H1 (cell line): ENCODE results near the gene GRIK4. TPM values are rescaled to one million over a fixed set of nuclear protein-coding genes. Genes with fewer than 3 reads are reported as not detected.

Experiments used
- CTCF ChIA-PET: fragments of 300-600 bp; sonication (Branson Sonifier 250); formaldehyde crosslinking; loops from one replicate; lab custom pipeline; 2021; ENCODE audit not compliant: partially characterized antibody; lab: Charles Lee
- POLR2A ChIA-PET: fragments of 300-600 bp; sonication (Branson Sonifier 250); formaldehyde crosslinking; loops from one replicate; lab custom pipeline; 2021; ENCODE audit warnings: inconsistent platforms; ENCODE audit not compliant: partially characterized antibody; lab: Charles Lee
- DNase-seq, 2 experiments: peaks; one replicate each; pipeline versions ENCODE4 v3.0.0 to v3.0.0-alpha.2; 2010 to 2022; ENCODE audit warnings: low spot score in 2 of 2, low read depth in 1 of 2, mixed read lengths in 1 of 2
- FAIRE-seq: peaks from 2 replicates; lab custom pipeline; 2011; peaks lifted over from hg19 to GRCh38; lab: Jason Lieb, UNC
- H2AFZ ChIP-seq: 2 replicates; pipeline ENCODE4 v1.8.1; 2012; ENCODE audit warnings: low read length, inconsistent platforms
- H2AK5ac ChIP-seq: 2 replicates; pipeline ENCODE4 v1.6.1; 2013; ENCODE audit warnings: low read depth, low read length
- H2BK120ac ChIP-seq: replicated peaks from 2 replicates; pipeline ENCODE3; 2013; ENCODE audit warnings: low read depth, low read length, inconsistent platforms
- H2BK12ac ChIP-seq: 2 replicates; pipeline ENCODE4 v1.6.1; 2013; ENCODE audit warnings: low read depth, low read length
- H2BK15ac ChIP-seq: 2 replicates; pipeline ENCODE4 v1.6.1; 2013; ENCODE audit warnings: low read length
- H2BK20ac ChIP-seq: 2 replicates; pipeline ENCODE4 v1.6.1; 2013; ENCODE audit warnings: low read length
- H2BK5ac ChIP-seq: 2 replicates; pipeline ENCODE4 v1.6.1; 2013; ENCODE audit warnings: low read depth, low read length
- H3K14ac ChIP-seq: 2 replicates; pipeline ENCODE4 v1.6.1; 2013; ENCODE audit warnings: inconsistent platforms; ENCODE audit not compliant: insufficient read length
- H3K18ac ChIP-seq: 2 replicates; pipeline ENCODE4 v1.6.1; 2013; ENCODE audit warnings: low read length; ENCODE audit errors: extremely low read depth
- H3K23ac ChIP-seq: 2 replicates; pipeline ENCODE4 v1.6.1; 2013; ENCODE audit warnings: inconsistent platforms; ENCODE audit not compliant: insufficient read length
- H3K23me2 ChIP-seq: 2 replicates; pipeline ENCODE4 v1.6.1; 2013; ENCODE audit warnings: low read depth, low read length
- H3K27ac ChIP-seq: 2 replicates; pipeline ENCODE4 v1.6.1; 2011; ENCODE audit warnings: low read depth, low read length, inconsistent platforms
- H3K27me3 ChIP-seq, 4 experiments: replicated peaks in 1 of 4; 1 replicate in 1 of 4; 2 replicates in 3 of 4; pipeline versions ENCODE4 v1.6.1 to v1.8.1; 2011 to 2013; ENCODE audit warnings: low read length in 3 of 4, mild to moderate bottlenecking in 3 of 4, inconsistent platforms in 2 of 4, mixed read lengths in 2 of 4, moderate library complexity in 1 of 4; ENCODE audit not compliant: control insufficient read depth in 3 of 4, insufficient read depth in 3 of 4; ENCODE audit errors: extremely low read depth in 1 of 4
- H3K36me3 ChIP-seq, 4 experiments: 2 replicates each; pipeline versions ENCODE4 v1.6.1 to v1.8.1; 2011 to 2013; ENCODE audit warnings: mild to moderate bottlenecking in 4 of 4, low read length in 3 of 4, moderate library complexity in 2 of 4, control low read depth in 1 of 4, inconsistent platforms in 1 of 4; ENCODE audit not compliant: insufficient read depth in 4 of 4, control insufficient read depth in 2 of 4
- H3K4ac ChIP-seq: replicated peaks from 2 replicates; pipeline ENCODE3; 2013; ENCODE audit warnings: low read length, low read depth, mixed read lengths, inconsistent platforms; ENCODE audit not compliant: insufficient read length
- H3K4me1 ChIP-seq, 4 experiments: replicated peaks in 1 of 4; 1 replicate in 1 of 4; 2 replicates in 3 of 4; pipeline versions ENCODE4 v1.6.1 to v1.8.1; 2011 to 2013; ENCODE audit warnings: low read length in 3 of 4, inconsistent platforms in 2 of 4, mixed read lengths in 1 of 4; ENCODE audit not compliant: insufficient read depth in 4 of 4, control insufficient read depth in 3 of 4
- H3K4me2 ChIP-seq, 2 experiments: 2 replicates each; pipeline versions ENCODE4 v1.6.1 to v1.8.1; 2011 to 2013; ENCODE audit warnings: low read depth in 2 of 2, low read length in 2 of 2, control low read depth in 1 of 2, inconsistent platforms in 1 of 2, mild to moderate bottlenecking in 1 of 2; ENCODE audit not compliant: insufficient read depth in 1 of 2
- H3K4me3 ChIP-seq, 4 experiments: fragments of 200-600, 300-600 bp in 1 of 4; sonication (generic), shearing (Covaris generic), sonication (Bioruptor Twin) in 1 of 4; 2 replicates each; pipeline versions ENCODE4 v1.5.1 to v1.8.1; 2011 to 2016; ENCODE audit warnings: low read length in 4 of 4, low read depth in 3 of 4, control low read depth in 2 of 4, inconsistent platforms in 2 of 4, mild to moderate bottlenecking in 2 of 4, mixed read lengths in 1 of 4, moderate library complexity in 1 of 4; ENCODE audit not compliant: insufficient read depth in 2 of 4; ENCODE audit errors: extremely low read depth in 1 of 4
- H3K56ac ChIP-seq: replicated peaks from 2 replicates; pipeline ENCODE3; 2013; ENCODE audit warnings: low read depth, mild to moderate bottlenecking, mixed read lengths, low read length, inconsistent platforms; ENCODE audit not compliant: insufficient read length
- H3K79me1 ChIP-seq: 2 replicates; pipeline ENCODE4 v1.6.1; 2013; ENCODE audit warnings: low read depth, low read length, control low read depth
- H3K79me2 ChIP-seq, 2 experiments: 2 replicates each; pipeline versions ENCODE4 v1.6.1 to v1.8.1; 2012 to 2013; ENCODE audit warnings: low read length in 2 of 2, mild to moderate bottlenecking in 2 of 2, inconsistent platforms in 1 of 2; ENCODE audit not compliant: insufficient read depth in 2 of 2, control insufficient read depth in 1 of 2
- H3K9ac ChIP-seq, 4 experiments: replicated peaks in 1 of 4; 1 replicate in 1 of 4; 2 replicates in 3 of 4; pipeline versions ENCODE4 v1.6.1 to v1.8.1; 2011 to 2013; ENCODE audit warnings: low read depth in 3 of 4, low read length in 3 of 4, control low read depth in 2 of 4, mild to moderate bottlenecking in 2 of 4, moderate library complexity in 2 of 4, inconsistent platforms in 1 of 4; ENCODE audit errors: extremely low read depth in 1 of 4
- H3K9me3 ChIP-seq, 2 experiments: 2 replicates each; pipeline versions ENCODE4 v1.6.1 to v1.8.1; 2012 to 2013; ENCODE audit warnings: mild to moderate bottlenecking in 2 of 2, moderate library complexity in 2 of 2, control low read depth in 1 of 2, inconsistent platforms in 1 of 2, low read depth in 1 of 2, low read length in 1 of 2, mixed read lengths in 1 of 2; ENCODE audit not compliant: insufficient read depth in 2 of 2
- H4K20me1 ChIP-seq, 2 experiments: replicated peaks in 1 of 2; 2 replicates each; pipeline versions ENCODE3 to v1.8.1; 2011 to 2013; ENCODE audit warnings: inconsistent platforms in 2 of 2, low read length in 2 of 2, mild to moderate bottlenecking in 1 of 2; ENCODE audit not compliant: insufficient read depth in 2 of 2, control insufficient read depth in 1 of 2
- H4K5ac ChIP-seq: 2 replicates; pipeline ENCODE4 v1.6.1; 2013; ENCODE audit warnings: low read length, low read depth, mixed read lengths, inconsistent platforms; ENCODE audit not compliant: insufficient read length
- H4K8ac ChIP-seq: 2 replicates; pipeline ENCODE4 v1.8.0; 2013; ENCODE audit warnings: mild to moderate bottlenecking, moderate library complexity, low read length, inconsistent platforms; ENCODE audit not compliant: insufficient read depth; ENCODE audit errors: extremely low read depth
- H4K91ac ChIP-seq: replicated peaks from 2 replicates; pipeline ENCODE3; 2013; ENCODE audit warnings: low read length, mixed read lengths, inconsistent platforms; ENCODE audit not compliant: insufficient read length
- BCL11A ChIP-seq, 2 experiments: IDR thresholded peaks; one replicate each; pipeline ENCODE4 v1.6.1; 2011; ENCODE audit warnings: low read depth in 2 of 2, low read length in 2 of 2, mild to moderate bottlenecking in 2 of 2
- CBX5 ChIP-seq: fragments of 300-800, 300-1000 bp; sonication (generic); IDR thresholded peaks from 2 replicates; pipeline ENCODE4 v1.7.1; 2016; ENCODE audit warnings: antibody characterized with exemption, low read length, low read depth
- JUN ChIP-seq: IDR thresholded peaks from 2 replicates; pipeline ENCODE4 v1.6.1; 2011; ENCODE audit warnings: low read depth, mild to moderate bottlenecking, improper control_type of control experiment, low read length
- POU5F1 ChIP-seq: IDR thresholded peaks from 2 replicates; pipeline ENCODE4 v1.6.1; 2011; ENCODE audit warnings: low read depth, mild to moderate bottlenecking, low read length, moderate library complexity
- SIRT6 ChIP-seq: IDR thresholded peaks from one replicate; pipeline ENCODE4 v1.7.1; 2012; ENCODE audit warnings: low read length, inconsistent platforms
- TAF1 ChIP-seq: IDR thresholded peaks from 2 replicates; pipeline ENCODE4 v1.6.1; 2011; ENCODE audit warnings: mild to moderate bottlenecking, low read depth, low read length
- TBP ChIP-seq: IDR thresholded peaks from 2 replicates; pipeline ENCODE4 v1.6.1; 2011; ENCODE audit warnings: low read depth, low read length, improper control_type of control experiment
- USF2 ChIP-seq: IDR thresholded peaks from 2 replicates; pipeline ENCODE4 v1.6.1; 2011; ENCODE audit warnings: low read length, improper control_type of control experiment
- WGBS, 2 experiments: shearing (Covaris generic) in 1 of 2; methylation state at CpG; one replicate each; pipeline versions ENCODE4 v1.1.6 to v1.1.7; 2013 to 2015; ENCODE audit warnings: low lambda C conversion rate in 2 of 2, mixed read lengths in 2 of 2, inconsistent platforms in 1 of 2, low coverage in 1 of 2, missing lambda C conversion rate in 1 of 2; ENCODE audit not compliant: insufficient replicate concordance in 2 of 2, insufficient coverage in 1 of 2, insufficient read length in 1 of 2; ENCODE audit errors: extremely low coverage in 1 of 2, missing lambda C conversion rate in 1 of 2; 5-methylcytosine and 5-hydroxymethylcytosine counted together
- polyA plus RNA-seq, 7 experiments: library from polyadenylated mRNA; depleted of rRNA in 3 of 7; stranded (reverse) in 5 of 7; unstranded in 2 of 7; fragments of >200 nt in 5 of 7; fragments of 200-250 nt in 2 of 7; gene quantifications; 1 replicate in 5 of 7; 2 replicates in 1 of 7; 4 replicates in 1 of 7; pipeline versions ENCODE4 v1.2.1 to v1.2.3, GENCODE V29; 2011 to 2013; ENCODE audit warnings: missing spikeins in 2 of 7, mixed read lengths in 2 of 7
- total RNA-seq: library from RNA; stranded (reverse); fragmentation: NEBNext Ultra II Directional; extraction: Animal tissue kit (Norgen Biotek cat#: 25700); gene quantifications from 2 replicates; pipeline ENCODE4 v1.2.1, GENCODE V29; 2021

The GRIK4 gene
- total and polyA plus RNA-seq, 2 of the 8 experiments (the other 6 are each of a cell fraction or from before 2014, with no cell fraction given): 1.2 to 2.9 TPM

- H2BK12ac ChIP-seq: no peak overlapping the region
- H3K23me2 ChIP-seq: no peaks in the 10 kb centered on the region
- no peak overlapping the region for H2AFZ ChIP-seq
- no peaks in the 10 kb centered on the region for H3K9me3 ChIP-seq
- no peak overlapping the region for H2AK5ac ChIP-seq
- H3K4me1 ChIP-seq: peaks cover 0 to 6% (median 3%) of the 10 kb centered on the region in 4 experiments; a peak in 3 of 7 replicates
- H2BK120ac ChIP-seq: no peak overlapping the region
- FAIRE-seq: no peak
- H4K20me1 ChIP-seq: no peaks in the 10 kb centered on the region
- H3K56ac ChIP-seq: no peak overlapping the region
- no peak overlapping the region for H3K9ac ChIP-seq
- H4K91ac ChIP-seq: no peak overlapping the region
- H3K4me3 ChIP-seq: no peak overlapping the region
- H3K23ac ChIP-seq: no peak overlapping the region
- H3K79me2 ChIP-seq: no peaks in the 10 kb centered on the region
- peak overlapping the region; percentile 46; the same call in 1 of the 2 replicates for H2BK15ac ChIP-seq
- no peak overlapping the region for H4K5ac ChIP-seq
- 94% methylated on average over 4 of the region's 4 CpGs; no CpG with 5 or more reads in 1 of the 2 experiments for WGBS, 2 experiments
- ChIA-PET CTCF (interaction anchor here (0.5 to 4.2 kb wide), 5 partner anchors 10 to 314 kb away, joined by 3 to 26 read pairs (median 4); no protein-coding TSS in a partner anchor), POLR2A (interaction anchor here (0.8 kb wide), 1 partner anchor 169 kb away, joined by 3 read pairs; no protein-coding TSS in a partner anchor)
- DNase-seq: peak in 1 of 2 experiments; percentile 28
- H3K36me3 ChIP-seq: no peaks in the 10 kb centered on the region; a peak in 1 of 8 replicates
- no peak overlapping the region; the same call in 1 of the 2 replicates for H3K18ac ChIP-seq
- H3K27me3 ChIP-seq: no peaks in the 10 kb centered on the region
- H3K79me1 ChIP-seq: no peaks in the 10 kb centered on the region
- no peak overlapping the region for H4K8ac ChIP-seq
- no peak overlapping the region for H3K4me2 ChIP-seq
- TF ChIP-seq USF2: no peak
- no peak for TF ChIP-seq TBP
- TF ChIP-seq JUN: no peak
- TF ChIP-seq TAF1: no peak
- TF ChIP-seq POU5F1: no peak
- no peak for TF ChIP-seq BCL11A (IDR thresholded peaks at IDR 0.05; ENCODE audit: low read depth in 2 of 2, low read length in 2 of 2)
- no peak for TF ChIP-seq SIRT6
- no peak for TF ChIP-seq CBX5
- no peak overlapping the region for H2BK5ac ChIP-seq
- H2BK20ac ChIP-seq: no peak overlapping the region
- H3K14ac ChIP-seq: no peak overlapping the region
- no peak overlapping the region for H3K27ac ChIP-seq
- H3K4ac ChIP-seq: no peak overlapping the region
Measured at GRCh38 chr11:120786206-120786735, 274.7 kb downstream of the GRIK4 start.
